ENCODE measurements around the gene KRT34. TPM values are rescaled to one million over a fixed set of nuclear protein-coding genes. Genes with fewer than 3 reads are reported as not detected.
"Not testable (repeated sequence)": the region's sequence is repeated elsewhere in the genome, so short reads cannot be mapped to it uniquely, and the experiment has no call there.

The KRT34 gene
- total RNA-seq, 1 experiment from 2014 or later: not detected

DNA sequence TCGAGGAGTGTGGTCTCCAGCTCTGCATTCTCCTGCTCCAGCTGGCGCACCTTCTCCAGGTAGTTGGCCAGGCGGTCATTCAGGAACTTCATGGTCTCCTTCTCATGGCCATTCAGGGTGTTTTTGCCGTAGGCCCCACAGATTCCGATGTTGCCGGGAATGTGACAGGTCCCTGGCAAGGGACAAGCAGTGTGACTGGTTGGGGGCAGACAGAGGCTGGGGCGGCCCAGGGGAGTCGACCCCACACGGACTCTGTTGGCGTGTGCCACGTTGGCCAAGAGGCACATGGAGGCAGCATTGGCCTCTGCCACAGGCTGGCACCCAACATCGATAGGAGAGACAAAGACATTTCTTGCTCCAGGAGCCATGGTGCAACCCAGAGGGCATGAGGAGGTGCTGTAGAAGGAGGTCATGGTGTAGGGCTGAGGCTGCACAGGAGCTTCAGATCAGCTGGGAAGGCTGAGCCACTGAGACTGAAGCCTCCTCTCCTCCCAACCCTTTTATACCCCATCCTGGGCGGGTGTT, 42.1 kb upstream of the KRT34 start, which contains the start of gene KRT37:
Gene KRT37 (minus strand): TSS at position 475 of the 525 bp plus-strand sequence. CDS start 62 bp downstream, at position 413.
- POLR2A ChIA-PET: no interaction called here
- TF ChIP-seq ZNF274 (IDR thresholded peaks at IDR 0.05; ENCODE audit: low read depth, low read length) (no peak), RAD21 (IDR thresholded peaks at IDR 0.05; ENCODE audit: low read depth) (no peak), POLR2A (IDR thresholded peaks at IDR 0.05; ENCODE audit: borderline replicate concordance, extremely low read depth, insufficient read depth, insufficient read length) (no peak), CEBPB (IDR thresholded peaks at IDR 0.05; ENCODE audit: low read depth) (no peak), FOSL1 (IDR thresholded peaks at IDR 0.05; ENCODE audit: low read depth) (no peak), CBX3 (IDR thresholded peaks at IDR 0.05; ENCODE audit: low read depth) (no peak), ELF1 (IDR thresholded peaks at IDR 0.05; ENCODE audit: borderline replicate concordance, low read depth) (no peak), EGR1 (IDR thresholded peaks at IDR 0.05; ENCODE audit: low read depth) (no peak), TCF7L2 (IDR thresholded peaks at IDR 0.05; ENCODE audit: borderline replicate concordance, extremely low read depth, insufficient read depth, insufficient read length) (no peak), CTCF (IDR thresholded peaks at IDR 0.05 in 2 of 3, conservative IDR thresholded peaks at IDR 0.05 in 1 of 3; ENCODE audit: borderline replicate concordance in 1 of 3, insufficient read depth in 1 of 3, low read depth in 2 of 3, low read length in 2 of 3) (no peak), MAX (IDR thresholded peaks at IDR 0.05) (no peak)
- TF ChIP-seq, protein P1, sequence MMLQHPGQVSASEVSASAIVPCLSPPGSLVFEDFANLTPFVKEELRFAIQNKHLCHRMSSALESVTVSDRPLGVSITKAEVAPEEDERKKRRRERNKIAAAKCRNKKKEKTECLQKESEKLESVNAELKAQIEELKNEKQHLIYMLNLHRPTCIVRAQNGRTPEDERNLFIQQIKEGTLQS (IDR thresholded peaks at IDR 0.05): no peak
- TF ChIP-seq, protein P2, sequence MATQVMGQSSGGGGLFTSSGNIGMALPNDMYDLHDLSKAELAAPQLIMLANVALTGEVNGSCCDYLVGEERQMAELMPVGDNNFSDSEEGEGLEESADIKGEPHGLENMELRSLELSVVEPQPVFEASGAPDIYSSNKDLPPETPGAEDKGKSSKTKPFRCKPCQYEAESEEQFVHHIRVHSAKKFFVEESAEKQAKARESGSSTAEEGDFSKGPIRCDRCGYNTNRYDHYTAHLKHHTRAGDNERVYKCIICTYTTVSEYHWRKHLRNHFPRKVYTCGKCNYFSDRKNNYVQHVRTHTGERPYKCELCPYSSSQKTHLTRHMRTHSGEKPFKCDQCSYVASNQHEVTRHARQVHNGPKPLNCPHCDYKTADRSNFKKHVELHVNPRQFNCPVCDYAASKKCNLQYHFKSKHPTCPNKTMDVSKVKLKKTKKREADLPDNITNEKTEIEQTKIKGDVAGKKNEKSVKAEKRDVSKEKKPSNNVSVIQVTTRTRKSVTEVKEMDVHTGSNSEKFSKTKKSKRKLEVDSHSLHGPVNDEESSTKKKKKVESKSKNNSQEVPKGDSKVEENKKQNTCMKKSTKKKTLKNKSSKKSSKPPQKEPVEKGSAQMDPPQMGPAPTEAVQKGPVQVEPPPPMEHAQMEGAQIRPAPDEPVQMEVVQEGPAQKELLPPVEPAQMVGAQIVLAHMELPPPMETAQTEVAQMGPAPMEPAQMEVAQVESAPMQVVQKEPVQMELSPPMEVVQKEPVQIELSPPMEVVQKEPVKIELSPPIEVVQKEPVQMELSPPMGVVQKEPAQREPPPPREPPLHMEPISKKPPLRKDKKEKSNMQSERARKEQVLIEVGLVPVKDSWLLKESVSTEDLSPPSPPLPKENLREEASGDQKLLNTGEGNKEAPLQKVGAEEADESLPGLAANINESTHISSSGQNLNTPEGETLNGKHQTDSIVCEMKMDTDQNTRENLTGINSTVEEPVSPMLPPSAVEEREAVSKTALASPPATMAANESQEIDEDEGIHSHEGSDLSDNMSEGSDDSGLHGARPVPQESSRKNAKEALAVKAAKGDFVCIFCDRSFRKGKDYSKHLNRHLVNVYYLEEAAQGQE (IDR thresholded peaks at IDR 0.05; ENCODE audit: low read depth): no peak
- Histone ChIP-seq H3K27me3 (ENCODE audit: insufficient read depth, low read length) (no peaks in the 10 kb centered on the region), H3K36me3 (ENCODE audit: control insufficient read depth in 1 of 2, insufficient read depth in 2 of 2, low read length in 2 of 2) (no peaks in the 10 kb centered on the region), H3K9me3 (ENCODE audit: control insufficient read depth in 1 of 2, insufficient read depth in 1 of 2, low read depth in 1 of 2, low read length in 2 of 2) (no peaks in the 10 kb centered on the region), H3K79me2 (ENCODE audit: insufficient read depth, low read length) (no peaks in the 10 kb centered on the region), H3K27ac (ENCODE audit: low read depth, low read length) (no peak within 1 kb of the TSS), H3K4me3 (replicated peaks in 1 of 2; ENCODE audit: low read depth in 1 of 2, low read length in 2 of 2) (no peak within 1 kb of the TSS), H3K9ac (ENCODE audit: low read length) (no peak within 1 kb of the TSS), H3K4me1 (ENCODE audit: control insufficient read depth in 1 of 2, insufficient read depth in 2 of 2, low read length in 2 of 2) (peaks cover 11 to 25% of the 10 kb centered on the region in 2 experiments), H3K9me2 (ENCODE audit: insufficient read depth) (no peaks in the 10 kb centered on the region), H3K4me2 (ENCODE audit: low read length) (no peak within 1 kb of the TSS), H2AFZ (ENCODE audit: low read depth, low read length, poor library complexity, severe bottlenecking) (no peak within 1 kb of the TSS), H4K20me1 (ENCODE audit: insufficient read depth) (no peaks in the 10 kb centered on the region)
- CTCF ChIA-PET: no interaction called here
- RAD21 ChIA-PET (ENCODE audit: low non-redundant PET in 1 of 2, low total read pairs in 2 of 2, uncharacterized antibody in 2 of 2, unreplicated experiment in 2 of 2): no interaction called here
- BruUV-seq (replicated peaks): no TSS peak
- ATAC-seq: no peak
- intact Hi-C loops (cut with micrococcal nuclease): no loop called here
- no peak for DNase-seq (ENCODE audit: low read depth, low spot score)

DNA sequence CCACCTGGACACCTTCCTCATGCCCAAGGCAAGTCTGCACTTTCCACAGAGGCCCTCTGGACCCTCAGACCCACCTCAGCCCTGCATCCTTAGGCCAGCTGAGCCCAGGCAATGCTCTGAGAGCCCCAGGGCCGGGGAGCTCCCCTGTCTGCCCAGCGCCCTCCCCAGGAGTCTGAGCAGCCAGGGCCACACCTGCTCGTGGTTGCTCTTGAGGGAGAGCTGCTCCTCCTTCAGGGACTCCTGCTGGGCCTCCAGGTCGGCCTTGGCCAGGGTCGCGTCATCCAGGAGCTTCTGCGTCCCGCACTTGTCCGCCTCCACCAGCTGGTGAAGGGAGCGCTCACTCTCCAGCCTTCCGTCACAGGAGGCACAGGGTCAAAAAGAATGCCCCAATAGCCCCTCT, 40.5 kb upstream of the KRT34 start:
- H3K27ac ChIP-seq (ENCODE audit: low read depth, low read length); H3K9me2 ChIP-seq (ENCODE audit: insufficient read depth); H3K4me2 ChIP-seq (ENCODE audit: low read length); CTCF ChIA-PET; H4K20me1 ChIP-seq (ENCODE audit: insufficient read depth); H3K4me3 ChIP-seq (replicated peaks in 1 of 2; ENCODE audit: low read depth in 1 of 2, low read length in 2 of 2); intact Hi-C loops (cut with micrococcal nuclease); H3K9me3 ChIP-seq (ENCODE audit: control insufficient read depth in 1 of 2, insufficient read depth in 1 of 2, low read depth in 1 of 2, low read length in 2 of 2); H3K9ac ChIP-seq (ENCODE audit: low read length); H2AFZ ChIP-seq (ENCODE audit: low read depth, low read length, poor library complexity, severe bottlenecking); H3K36me3 ChIP-seq (ENCODE audit: control insufficient read depth in 1 of 2, insufficient read depth in 2 of 2, low read length in 2 of 2); H3K27me3 ChIP-seq (ENCODE audit: insufficient read depth, low read length); BruUV-seq (replicated peaks); DNase-seq (ENCODE audit: low read depth, low spot score); ATAC-seq; POLR2A ChIA-PET; RAD21 ChIA-PET (ENCODE audit: low non-redundant PET in 1 of 2, low total read pairs in 2 of 2, uncharacterized antibody in 2 of 2, unreplicated experiment in 2 of 2); H3K79me2 ChIP-seq (ENCODE audit: insufficient read depth, low read length): not testable (repeated sequence)
- peaks cover 4 to 22% of the 10 kb centered on the region in 2 experiments for H3K4me1 ChIP-seq (ENCODE audit: control insufficient read depth in 1 of 2, insufficient read depth in 2 of 2, low read length in 2 of 2)

Data from HCT116 (cell line).